ENCODE results near the gene EIF4EBP2. TPM values are rescaled to one million over a fixed set of nuclear protein-coding genes. Genes with fewer than 3 reads are reported as not detected.

Gene EIF4EBP2
- polyA plus RNA-seq, 1 donor (not counting 4 experiments of a cell fraction or from before 2014, with no cell fraction given): 18.9 TPM

DNA sequence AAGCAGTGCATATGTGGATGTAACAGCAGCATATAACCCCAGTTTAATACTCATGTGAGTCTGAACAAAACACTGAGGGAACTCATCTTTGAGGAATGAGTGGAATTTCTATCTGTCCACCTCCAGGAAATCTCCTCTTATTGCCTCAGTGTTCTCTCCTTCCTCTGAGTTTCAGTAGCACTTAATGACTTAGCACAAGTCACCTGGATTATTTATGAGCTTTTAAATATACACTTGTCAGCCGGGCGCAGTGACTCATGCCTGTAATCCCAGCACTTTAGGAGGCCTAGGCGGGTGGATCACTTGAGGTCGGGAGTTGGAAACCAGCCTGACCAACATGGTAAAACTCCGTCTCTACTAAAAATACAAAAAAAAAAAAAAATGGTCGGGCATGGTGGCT, 25.8 kb upstream of the EIF4EBP2 start:
- H3K9me3 ChIP-seq (ENCODE audit: control insufficient read depth, low read depth, low read length): no peaks in the 10 kb centered on the region
- H3K4me2 ChIP-seq (ENCODE audit: control insufficient read depth, extremely low read depth, insufficient read depth, low read depth, low read length): peak overlapping the region; percentile 1
- H3K36me3 ChIP-seq (ENCODE audit: control insufficient read depth in 2 of 2, extremely low read depth in 1 of 2, insufficient read depth in 2 of 2, low read length in 2 of 2): no peaks in the 10 kb centered on the region
- dilution Hi-C loops (cut with MboI; ENCODE audit: extremely low pct_ligation_motif_present, low sequenced_read_pairs): no loop called here
- H3K9me1 ChIP-seq (ENCODE audit: control insufficient read depth, extremely low read depth, insufficient read depth, low read length): peaks cover 5% of the 10 kb centered on the region
- FAIRE-seq (peak; percentile 81), DNase-seq (ENCODE audit: low read depth, low spot score) (peak; percentile 85)
- TF ChIP-seq CTCF (optimal IDR thresholded peaks at IDR 0.05 in 1 of 3, IDR thresholded peaks at IDR 0.05 in 1 of 3, conservative IDR thresholded peaks at IDR 0.05 in 1 of 3; ENCODE audit: extremely low read depth in 1 of 3, insufficient read depth in 2 of 3, low read length in 3 of 3): no peak
- TF ChIP-seq EZH2 (IDR thresholded peaks at IDR 0.05; ENCODE audit: low read length): no peak
- no peak overlapping the region for H2AFZ ChIP-seq (ENCODE audit: control insufficient read depth, low read length)
- peaks cover 6% of the 10 kb centered on the region for H3K27me3 ChIP-seq (ENCODE audit: control insufficient read depth, extremely low read depth, insufficient read depth, low read length)
- H3K27ac ChIP-seq (ENCODE audit: control insufficient read depth, insufficient read depth, low read length): peak overlapping the region; percentile 47
- H3K4me3 ChIP-seq (ENCODE audit: control insufficient read depth in 2 of 3, extremely low read depth in 1 of 3, insufficient read depth in 2 of 3, low read depth in 1 of 3, low read length in 3 of 3): no peak overlapping the region
- no peaks in the 10 kb centered on the region for H3K79me2 ChIP-seq (ENCODE audit: control insufficient read depth, insufficient read depth, low read length)
- H3K9ac ChIP-seq (ENCODE audit: control insufficient read depth, extremely low read depth, insufficient read depth, low read length): no peak overlapping the region
- no peaks in the 10 kb centered on the region for H4K20me1 ChIP-seq (ENCODE audit: control insufficient read depth, extremely low read depth, insufficient read depth, low read length)
- H3K4me1 ChIP-seq (ENCODE audit: control insufficient read depth, extremely low read depth, insufficient read depth, low read length): peaks cover 31% of the 10 kb centered on the region

- Histone ChIP-seq H3K9me3 (ENCODE audit: control insufficient read depth, low read depth, low read length) (no peaks in the 10 kb centered on the region), H3K4me1 (ENCODE audit: control insufficient read depth, extremely low read depth, insufficient read depth, low read length) (peaks cover 31% of the 10 kb centered on the region), H3K36me3 (ENCODE audit: control insufficient read depth in 2 of 2, extremely low read depth in 1 of 2, insufficient read depth in 2 of 2, low read length in 2 of 2) (no peaks in the 10 kb centered on the region), H3K79me2 (ENCODE audit: control insufficient read depth, insufficient read depth, low read length) (no peaks in the 10 kb centered on the region), H4K20me1 (ENCODE audit: control insufficient read depth, extremely low read depth, insufficient read depth, low read length) (no peaks in the 10 kb centered on the region), H3K4me2 (ENCODE audit: control insufficient read depth, extremely low read depth, insufficient read depth, low read depth, low read length) (no peak overlapping the region), H3K27ac (ENCODE audit: control insufficient read depth, insufficient read depth, low read length) (no peak overlapping the region), H2AFZ (ENCODE audit: control insufficient read depth, low read length) (no peak overlapping the region), H3K9ac (ENCODE audit: control insufficient read depth, extremely low read depth, insufficient read depth, low read length) (no peak overlapping the region), H3K9me1 (ENCODE audit: control insufficient read depth, extremely low read depth, insufficient read depth, low read length) (peaks cover 5% of the 10 kb centered on the region), H3K27me3 (ENCODE audit: control insufficient read depth, extremely low read depth, insufficient read depth, low read length) (peaks cover 6% of the 10 kb centered on the region), H3K4me3 (ENCODE audit: control insufficient read depth in 2 of 3, extremely low read depth in 1 of 3, insufficient read depth in 2 of 3, low read depth in 1 of 3, low read length in 3 of 3) (no peak overlapping the region)
- dilution Hi-C loops (cut with MboI; ENCODE audit: extremely low pct_ligation_motif_present, low sequenced_read_pairs): no loop called here
- DNase-seq (ENCODE audit: low read depth, low spot score) (no peak), FAIRE-seq (no peak)
- TF ChIP-seq CTCF (optimal IDR thresholded peaks at IDR 0.05 in 1 of 3, IDR thresholded peaks at IDR 0.05 in 1 of 3, conservative IDR thresholded peaks at IDR 0.05 in 1 of 3; ENCODE audit: extremely low read depth in 1 of 3, insufficient read depth in 2 of 3, low read length in 3 of 3) (peak; percentile 70 to 79 (median 74)), EZH2 (IDR thresholded peaks at IDR 0.05; ENCODE audit: low read length) (no peak)
Observed at GRCh38 chr10:70379581-70380176, 24.3 kb upstream of the EIF4EBP2 start.
